GM12878 (cell line): ENCODE data around the gene AATF. TPM values are rescaled to one million over a fixed set of nuclear protein-coding genes. Genes with fewer than 3 reads are reported as not detected.

Experiments used
- microRNA-seq: library from miRNA; unstranded; fragments of <30 nt; microRNA quantifications from one replicate; pipeline ENCODE4, GENCODE V29; 2018
- polyA plus RNA-seq, 11 experiments: library from polyadenylated mRNA; depleted of rRNA in 4 of 11; unstranded in 6 of 11; stranded (reverse) in 5 of 11; fragments of >200 nt; fragmentation: Nextera tagmentation in 4 of 11; fragmentation: Illumina TruSeq in 1 of 11; extraction: Ambion mirVana in 4 of 11; extraction: Trizol in 1 of 11; gene quantifications; 1 replicate in 1 of 11; 2 replicates in 10 of 11; pipeline versions ENCODE4 v1.2.1 to v1.2.3, GENCODE V29; 2011 to 2016; ENCODE audit warnings: inconsistent platforms in 2 of 11, missing spikeins in 2 of 11, low read depth in 1 of 11
- small RNA-seq: library from RNA; depleted of rRNA; stranded (forward); fragments of <200 nt; gene quantifications from one replicate; pipeline ENCODE3, GENCODE V24; 2014
- total RNA-seq, 4 experiments: library from RNA; depleted of rRNA in 3 of 4; stranded (reverse); fragments of >200 nt in 3 of 4; fragmentation: Illumina TruSeq in 1 of 4; extraction: Trizol in 1 of 4; gene quantifications; 2 replicates each; pipeline versions ENCODE4 v1.2.1 to v1.2.3, GENCODE V29; 2013 to 2021

The AATF gene
- total and polyA plus RNA-seq, 10 of the 15 experiments (the other 5 are each of a cell fraction or from before 2014, with no cell fraction given): 36.8 to 110 (median 77.9) TPM

Small RNA genes within 50 kb of the gene (microRNA-seq; reads per million reads assigned to microRNA genes)
- gene MIR2909: not detected

Small RNA genes within 50 kb of the gene (small RNA-seq; reads per million reads assigned to genes)
- gene AC243773.2: not detected
- not detected for gene MIR2909

Other genes starting within 250 kb of the AATF start
- not detected in 2 replicates for gene LHX1, start 11.5 kb upstream of the AATF start, total RNA-seq (2014; rRNA removed)
- gene LHX1, start 11.5 kb upstream of the AATF start, total RNA-seq (2014; rRNA removed; fragmentation: Illumina TruSeq; extraction: Trizol): not detected in 2 replicates
- not detected in 2 replicates for gene LHX1, start 11.5 kb upstream of the AATF start, total RNA-seq (2021)
- not detected in 2 replicates for gene LHX1, start 11.5 kb upstream of the AATF start, polyA plus RNA-seq (2011; rRNA removed)
- not detected in 2 replicates for gene LHX1, start 11.5 kb upstream of the AATF start, polyA plus RNA-seq (2014; fragmentation: Illumina TruSeq; extraction: Trizol)
- gene LHX1, start 11.5 kb upstream of the AATF start, polyA plus RNA-seq (2014; fragmentation: Nextera tagmentation; extraction: Ambion mirVana): not detected
- gene LHX1, start 11.5 kb upstream of the AATF start, polyA plus RNA-seq (2014; rRNA removed): not detected in 2 replicates
- not detected for gene LHX1, start 11.5 kb upstream of the AATF start, polyA plus RNA-seq (2016; fragmentation: Nextera tagmentation; extraction: Ambion mirVana)